ENCODE measurements around the gene UCN. TPM values are rescaled to one million over a fixed set of nuclear protein-coding genes. Genes with fewer than 3 reads are reported as not detected.
A peak's percentile ranks its signal among the peaks of the same experiment; 100 is the strongest.
"Not testable (repeated sequence)": the region's sequence is repeated elsewhere in the genome, so short reads cannot be mapped to it uniquely, and the experiment has no call there.

Gene UCN
- total RNA-seq, 1 experiment from 2014 or later, result 3.6 TPM

DNA sequence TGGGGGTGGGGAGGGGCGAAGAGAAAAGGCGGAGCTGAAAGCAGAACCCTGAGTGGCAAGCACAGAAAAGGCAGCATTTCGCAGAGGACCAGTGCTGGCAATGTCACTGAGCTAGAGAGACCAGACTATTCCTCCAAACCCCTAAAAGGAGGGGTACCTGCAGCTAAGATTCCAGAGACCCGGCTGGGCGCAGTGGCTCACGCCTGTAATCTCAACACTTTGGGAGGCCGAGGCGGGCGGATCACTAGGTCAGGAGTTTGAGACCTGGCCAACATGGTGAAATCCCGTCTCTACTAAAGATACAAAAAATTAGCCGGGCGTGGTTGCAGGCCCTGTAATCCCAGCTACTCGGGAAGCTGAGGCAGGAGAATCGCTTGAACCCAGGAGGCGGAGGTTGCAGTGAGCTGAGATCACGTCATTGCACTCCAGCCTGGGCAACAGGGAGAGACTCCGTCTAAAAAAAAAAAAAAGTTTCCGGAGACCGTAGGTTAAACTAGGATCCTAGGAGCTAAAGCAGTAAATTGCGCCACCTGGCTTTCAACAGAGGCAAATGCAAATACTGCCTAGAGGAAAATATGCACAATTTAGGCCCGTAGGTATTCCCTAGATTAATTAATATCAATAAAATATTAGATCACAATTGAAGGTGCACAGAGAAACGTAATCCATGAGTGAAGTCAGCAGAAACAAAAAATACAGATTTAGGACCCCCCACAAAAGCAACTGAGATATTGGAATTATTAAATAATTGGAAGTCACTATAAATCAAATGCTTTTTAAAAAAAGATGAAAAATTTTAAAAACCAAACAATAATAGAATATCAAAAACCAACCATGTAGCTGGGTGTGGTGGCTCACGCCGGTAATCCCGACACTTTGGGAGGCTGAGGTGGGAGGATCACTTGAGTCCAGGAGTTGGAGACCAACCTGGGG is 4.9 kb downstream of the UCN start:
- Histone ChIP-seq H3K9ac (ENCODE audit: low read length) (0 out of 2 replicates have a peak overlapping the region, but pooled peaks have one; percentile 6), H3K9me2 (replicated peaks; ENCODE audit: low read length) (no peaks in the 10 kb centered on the region), H3K79me2 (ENCODE audit: low read length) (no peaks in the 10 kb centered on the region), H3K36me3 (ENCODE audit: low read depth, low read length) (no peaks in the 10 kb centered on the region), H3K9me3 (ENCODE audit: low read length) (no peaks in the 10 kb centered on the region), H3K4me2 (ENCODE audit: low read length) (peak overlapping the region; percentile 75), H3K4me3 (ENCODE audit: low read length) (peak overlapping the region; percentile 62), H3K27me3 (ENCODE audit: low read length) (no peaks in the 10 kb centered on the region), H4K20me1 (ENCODE audit: low read length) (no peaks in the 10 kb centered on the region), H3K4me1 (ENCODE audit: insufficient read depth, low read length) (peaks cover 12% of the 10 kb centered on the region), H2AFZ (ENCODE audit: low read length) (peak overlapping the region; percentile 89), H3K27ac (ENCODE audit: low read length) (no peak overlapping the region), H3F3A (ENCODE audit: low read length, unreplicated experiment) (no peaks in the 10 kb centered on the region)
- BruUV-seq (replicated peaks), result no TSS peak
- TF ChIP-seq CTCF (conservative IDR thresholded peaks at IDR 0.05; ENCODE audit: low read depth, low read length), result peak; percentile 81
- TF ChIP-seq EZH2 (IDR thresholded peaks at IDR 0.05; ENCODE audit: low read length, unreplicated experiment), result no peak
- DNase-seq, result peak; percentile 82
- ChIA-PET CTCF (interaction anchor here (0.6 to 2.0 kb wide), 11 partner anchors 10 to 206 kb away, joined by 3 to 13 read pairs (median 4); partner anchors contain the start of gene PREB), POLR2A (ENCODE audit: unreplicated experiment) (interaction anchor here (0.6 to 0.8 kb wide), 3 partner anchors 20 to 1258 kb away, joined by 3 to 5 read pairs (median 4); partner anchors contain the start of gene KHK)
- intact Hi-C loops (cut with micrococcal nuclease), result loop anchor here (1.0 kb wide), 3 partner anchors 23 to 205 kb away; no protein-coding TSS in a partner anchor
- peak; percentile 49 for ATAC-seq

- CTCF ChIA-PET; DNase-seq; H3K27ac ChIP-seq (ENCODE audit: low read length); intact Hi-C loops (cut with micrococcal nuclease); H3K9me3 ChIP-seq (ENCODE audit: low read length); H3K36me3 ChIP-seq (ENCODE audit: low read depth, low read length); BruUV-seq (replicated peaks); H2AFZ ChIP-seq (ENCODE audit: low read length); H3K4me2 ChIP-seq (ENCODE audit: low read length); H3K4me3 ChIP-seq (ENCODE audit: low read length); H3K9ac ChIP-seq (ENCODE audit: low read length); ATAC-seq; H4K20me1 ChIP-seq (ENCODE audit: low read length); H3K9me2 ChIP-seq (replicated peaks; ENCODE audit: low read length); POLR2A ChIA-PET (ENCODE audit: unreplicated experiment); H3K27me3 ChIP-seq (ENCODE audit: low read length); H3K79me2 ChIP-seq (ENCODE audit: low read length); H3F3A ChIP-seq (ENCODE audit: low read length, unreplicated experiment): not testable (repeated sequence)
- H3K4me1 ChIP-seq (ENCODE audit: insufficient read depth, low read length), result peaks cover 16% of the 10 kb centered on the region
These were observed 7.6 kb downstream of the UCN start for GRCh38 chr2:27300606-27301005.

GRCh38 chr2:27298391-27299080 is 9.7 kb downstream of the UCN start:
- Histone ChIP-seq H3K27ac (ENCODE audit: low read length) (peak overlapping the region; percentile 28; the same call in 1 of the 2 replicates), H3K4me2 (ENCODE audit: low read length) (peak overlapping the region; percentile 24; the same call in 1 of the 2 replicates), H3K4me3 (ENCODE audit: low read length) (no peak overlapping the region), H3K79me2 (ENCODE audit: low read length) (no peaks in the 10 kb centered on the region), H3K4me1 (ENCODE audit: insufficient read depth, low read length) (peaks cover 24% of the 10 kb centered on the region), H3K27me3 (ENCODE audit: low read length) (no peaks in the 10 kb centered on the region), H3K9ac (ENCODE audit: low read length) (no peak overlapping the region), H4K20me1 (ENCODE audit: low read length) (no peaks in the 10 kb centered on the region), H3K9me2 (replicated peaks; ENCODE audit: low read length) (no peaks in the 10 kb centered on the region), H3F3A (ENCODE audit: low read length, unreplicated experiment) (no peaks in the 10 kb centered on the region), H3K36me3 (ENCODE audit: low read depth, low read length) (no peaks in the 10 kb centered on the region), H2AFZ (ENCODE audit: low read length) (peak overlapping the region; percentile 5; the same call in 1 of the 2 replicates), H3K9me3 (ENCODE audit: low read length) (no peaks in the 10 kb centered on the region)
- DNase-seq (peak; percentile 83), ATAC-seq (peak; percentile 50)
- TF ChIP-seq CTCF (conservative IDR thresholded peaks at IDR 0.05; ENCODE audit: low read depth, low read length), result no peak
- no peak for TF ChIP-seq EZH2 (IDR thresholded peaks at IDR 0.05; ENCODE audit: low read length, unreplicated experiment)
- no peak for TF ChIP-seq EZH2phosphoT487 (IDR thresholded peaks at IDR 0.05; ENCODE audit: borderline replicate concordance, low read length)
- intact Hi-C loops (cut with micrococcal nuclease), result no loop called here
- CTCF ChIA-PET, result no interaction called here
- no TSS peak for BruUV-seq (replicated peaks)
- POLR2A ChIA-PET (ENCODE audit: unreplicated experiment), result no interaction called here

Data from PC-3 (cell line).